HG02938 (cell line): ENCODE data around the gene RAB3IL1.

Source experiments
- ATAC-seq: cut with Tn5 transposase; IDR thresholded peaks from one replicate; pipeline ENCODE4 v1.9.1; 2021; ENCODE audit warnings: mild to moderate bottlenecking, moderate library complexity; ENCODE audit not compliant: unreplicated experiment

The RAB3IL1 gene

GRCh38 chr11:61869429-61869707 lies 48.0 kb downstream of the RAB3IL1 start:
- ATAC-seq = no peak

- ATAC-seq = no peak
Observed at GRCh38 chr11:61868571-61869428, 48.6 kb downstream of the RAB3IL1 start.

GRCh38 chr11:61866958-61867343 lies 50.4 kb downstream of the RAB3IL1 start:
- no peak for ATAC-seq

- no peak for ATAC-seq
Observed at GRCh38 chr11:61866231-61866957, 51.0 kb downstream of the RAB3IL1 start.

GRCh38 chr11:61864814-61865775 lies 52.3 kb downstream of the RAB3IL1 start:
- no peak for ATAC-seq

GRCh38 chr11:61863548-61864081 lies 53.8 kb downstream of the RAB3IL1 start:
- ATAC-seq = no peak

- ATAC-seq = no peak
Observed at GRCh38 chr11:61862714-61863547, 54.4 kb downstream of the RAB3IL1 start.

- no peak for ATAC-seq
Observed at GRCh38 chr11:61861634-61862033, 55.7 kb downstream of the RAB3IL1 start.

- ATAC-seq = no peak
Observed at GRCh38 chr11:61860054-61860903, 57.1 kb downstream of the RAB3IL1 start.

- no peak for ATAC-seq
Observed at GRCh38 chr11:61855939-61856680, 61.3 kb downstream of the RAB3IL1 start.

- no peak for ATAC-seq
Observed at GRCh38 chr11:61854966-61855714, 62.2 kb downstream of the RAB3IL1 start.

GRCh38 chr11:61854206-61854895 lies 63.0 kb downstream of the RAB3IL1 start:
- no peak for ATAC-seq

GRCh38 chr11:61853698-61854169 lies 63.6 kb downstream of the RAB3IL1 start:
- ATAC-seq = no peak

- ATAC-seq = no peak
Observed at GRCh38 chr11:61851900-61852295, 65.5 kb downstream of the RAB3IL1 start.

- no peak for ATAC-seq
Observed at GRCh38 chr11:61851113-61851899, 66.1 kb downstream of the RAB3IL1 start.

GRCh38 chr11:61850687-61851086 lies 66.7 kb downstream of the RAB3IL1 start:
- ATAC-seq = no peak
